NCI-H1694 treated with DMSO at 0.1 percent for 48 hours (cell line): Measurements from ENCODE around the gene STOML1.

ENCODE experiments used
- DNase-seq: peaks from one replicate; lab custom pipeline; 2025; lab: John Stamatoyannopoulos, UW

STOML1 gene

GRCh38 chr15:73928971-73929627 is 63.0 kb downstream of the STOML1 start:
- DNase-seq = no peak
